Esophagus squamous epithelium (tissue), 4 donors: ENCODE results near the gene PDE3A.

ENCODE experiments used
- CTCF ChIP-seq, 6 experiments: fragments of 450-650 bp in 4 of 6; fragments of 200-600 bp in 2 of 6; sonication (generic) in 2 of 6; IDR thresholded peaks; one replicate each; pipeline ENCODE4 v1.5.1; 2016 to 2019; ENCODE audit warnings: antibody characterized with exemption in 6 of 6, mild to moderate bottlenecking in 4 of 6, moderate library complexity in 4 of 6
- POLR2A ChIP-seq, 4 donors: fragments of 450-650 bp; IDR thresholded peaks; one replicate each; pipeline ENCODE4 v1.6.1; 2017; ENCODE audit warnings: antibody characterized with exemption in 4 of 4, mild to moderate bottlenecking in 4 of 4, moderate library complexity in 3 of 4

GRCh38 chr12:20718294-20718693 is 350.0 kb downstream of the PDE3A start:
- TF ChIP-seq POLR2A (IDR thresholded peaks at IDR 0.05) (no peak), CTCF (IDR thresholded peaks at IDR 0.05) (no peak)
